NB4 (cell line): ENCODE data around the gene C10orf105.

Experiments
- CTCF ChIP-seq: IDR thresholded peaks from one replicate; pipeline ENCODE4 v1.5.1; 2012; ENCODE audit warnings: low read depth, low read length
- POLR2A ChIP-seq: IDR thresholded peaks from 2 replicates; pipeline ENCODE4 v1.6.1; 2011; ENCODE audit warnings: mild to moderate bottlenecking; ENCODE audit not compliant: insufficient read length; ENCODE audit errors: extremely low read depth

GRCh38 chr10:71726580-71727104, 7.1 kb upstream of the C10orf105 start:
- TF ChIP-seq CTCF (no peak), POLR2A (no peak)
